OCI-LY7 (cell line): ENCODE data around the gene NDUFAF7. TPM values are rescaled to one million over a fixed set of nuclear protein-coding genes. Genes with fewer than 3 reads are reported as not detected.
A peak's percentile ranks its signal among the peaks of the same experiment; 100 is the strongest.

ENCODE experiments used
- BruUV-seq: library from RNA; stranded (reverse); fragments of 400-500 nt; replicated peaks from 2 replicates; lab custom pipeline; 2021; lab: Mats Ljungman, UMichigan
- CTCF ChIA-PET: fragments of 300-600 bp; sonication (Branson Sonifier 250); formaldehyde crosslinking; loops from one replicate; lab custom pipeline; 2022; ENCODE audit warnings: antibody characterized with exemption; ENCODE audit not compliant: unreplicated experiment; lab: Charles Lee
- POLR2A ChIA-PET: fragments of 300-600 bp; sonication (Branson Sonifier 250); formaldehyde crosslinking; loops from one replicate; lab custom pipeline; 2022; ENCODE audit warnings: antibody characterized with exemption; lab: Charles Lee
- DNase-seq: peaks from one replicate; pipeline ENCODE4 v3.0.0-alpha.2; 2015; ENCODE audit warnings: low spot score
- H2AFZ ChIP-seq: fragments of 200-600 bp; sonication (generic), shearing (Covaris generic); 2 replicates; pipeline ENCODE4 v1.6.1; 2014; ENCODE audit warnings: mild to moderate bottlenecking, antibody characterized with exemption, low read length, moderate library complexity
- H3K27ac ChIP-seq: fragments of 200-600 bp; sonication (generic); 2 replicates; pipeline ENCODE4 v1.5.1; 2014; ENCODE audit warnings: mixed run types, low read depth, mild to moderate bottlenecking, moderate library complexity, low read length, inconsistent platforms; ENCODE audit not compliant: poor library complexity, severe bottlenecking
- H3K36me3 ChIP-seq: fragments of 200-600 bp; sonication (generic); 2 replicates; pipeline ENCODE4 v1.6.1; 2014; ENCODE audit warnings: mild to moderate bottlenecking, antibody characterized with exemption, low read length, moderate library complexity, mixed read lengths; ENCODE audit not compliant: insufficient read depth
- H3K4me1 ChIP-seq: fragments of 200-600 bp; sonication (generic); 2 replicates; pipeline ENCODE4 v1.5.1; 2014; ENCODE audit warnings: mild to moderate bottlenecking, low read length; ENCODE audit not compliant: insufficient read depth, poor library complexity, severe bottlenecking
- H3K4me2 ChIP-seq: fragments of 200-600 bp; sonication (generic); 2 replicates; pipeline ENCODE4 v1.6.1; 2014; ENCODE audit warnings: mild to moderate bottlenecking, low read length
- H3K4me3 ChIP-seq: fragments of 200-600 bp; sonication (generic); 2 replicates; pipeline ENCODE4 v1.5.1; 2014; ENCODE audit warnings: mild to moderate bottlenecking, low read depth, low read length; ENCODE audit not compliant: poor library complexity, severe bottlenecking
- H3K79me2 ChIP-seq: fragments of 200-600 bp; sonication (generic); 2 replicates; pipeline ENCODE4 v1.6.1; 2016; ENCODE audit warnings: low read depth, mild to moderate bottlenecking, low read length, moderate library complexity, mixed read lengths; ENCODE audit not compliant: insufficient read depth
- H3K9me2 ChIP-seq: fragments of 200-600 bp; sonication (generic); 2 replicates; pipeline ENCODE4 v1.6.1; 2016; ENCODE audit warnings: mild to moderate bottlenecking, low read length, mixed read lengths; ENCODE audit not compliant: insufficient read depth
- H3K9me3 ChIP-seq: fragments of 200-600 bp; sonication (generic); 2 replicates; pipeline ENCODE4 v1.6.1; 2014; ENCODE audit warnings: mild to moderate bottlenecking, mixed run types, low read length, mixed read lengths
- H4K20me1 ChIP-seq: fragments of 200-600 bp; sonication (generic); 2 replicates; pipeline ENCODE4 v1.6.1; 2014; ENCODE audit warnings: mild to moderate bottlenecking, antibody characterized with exemption, low read length, moderate library complexity, mixed read lengths; ENCODE audit not compliant: insufficient read depth
- EZH2phosphoT487 ChIP-seq: fragments of 200-600 bp; sonication (generic); IDR thresholded peaks from 2 replicates; pipeline ENCODE4 v1.6.1; 2018; ENCODE audit warnings: low read depth, borderline replicate concordance, mild to moderate bottlenecking, mixed run types, antibody characterized with exemption, low read length, moderate library complexity, mixed read lengths
- intact Hi-C: fragments of 100-400 bp; cut with micrococcal nuclease; formaldehyde crosslinking; loops from one replicate; pipeline ENCODE4 v1.10.0; 2022; ENCODE audit not compliant: unreplicated experiment
- total RNA-seq, 2 experiments: library from RNA; depleted of rRNA in 1 of 2; stranded (reverse); fragments of >200 nt in 1 of 2; shearing (Covaris generic) in 1 of 2; gene quantifications; 2 replicates each; pipeline ENCODE4 v1.2.3, GENCODE V29; 2014 to 2022
- TF ChIP-seq, protein P1 (sequence below): fragments of 200-600 bp; sonication (generic); conservative IDR thresholded peaks from 2 replicates; pipeline ENCODE4 v1.5.1; 2014; ENCODE audit warnings: mild to moderate bottlenecking, antibody characterized with exemption, low read length, moderate library complexity, mixed read lengths

Gene NDUFAF7
- total RNA-seq, 2 experiments from 2014 or later: 23.3 to 26.0 TPM

DNA sequence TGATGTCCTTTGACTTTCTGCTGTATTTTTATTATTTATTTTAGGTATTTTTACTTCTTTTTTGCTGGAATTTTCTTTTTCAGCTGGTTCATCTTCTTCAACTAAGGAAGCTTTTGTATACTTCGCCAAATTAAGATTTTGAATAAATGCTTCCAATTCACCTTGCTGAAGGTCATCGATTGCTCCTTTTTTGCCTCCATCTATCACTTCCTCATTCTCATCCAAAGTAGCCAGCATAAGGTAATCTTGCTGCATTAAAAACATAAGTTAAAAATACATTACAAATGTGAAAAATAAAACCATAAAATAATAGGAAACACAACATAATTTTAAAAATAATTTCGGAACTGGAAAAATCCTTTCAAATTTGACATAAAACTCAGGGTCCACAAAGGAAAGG is 2.7 kb upstream of the NDUFAF7 start:
- H4K20me1 ChIP-seq: peaks cover 42% of the 10 kb centered on the region
- H3K79me2 ChIP-seq: peaks cover 90% of the 10 kb centered on the region
- H3K4me2 ChIP-seq: peak overlapping the region; percentile 99; the same call in 1 of the 2 replicates
- BruUV-seq: no TSS peak
- H3K4me1 ChIP-seq: peaks cover 53% of the 10 kb centered on the region
- no peaks in the 10 kb centered on the region for H3K9me3 ChIP-seq
- H2AFZ ChIP-seq: no peak overlapping the region
- intact Hi-C loops: no loop called here
- no peak overlapping the region for H3K4me3 ChIP-seq
- no peak overlapping the region for H3K27ac ChIP-seq
- no peak for TF ChIP-seq EZH2phosphoT487
- TF ChIP-seq, protein P1, sequence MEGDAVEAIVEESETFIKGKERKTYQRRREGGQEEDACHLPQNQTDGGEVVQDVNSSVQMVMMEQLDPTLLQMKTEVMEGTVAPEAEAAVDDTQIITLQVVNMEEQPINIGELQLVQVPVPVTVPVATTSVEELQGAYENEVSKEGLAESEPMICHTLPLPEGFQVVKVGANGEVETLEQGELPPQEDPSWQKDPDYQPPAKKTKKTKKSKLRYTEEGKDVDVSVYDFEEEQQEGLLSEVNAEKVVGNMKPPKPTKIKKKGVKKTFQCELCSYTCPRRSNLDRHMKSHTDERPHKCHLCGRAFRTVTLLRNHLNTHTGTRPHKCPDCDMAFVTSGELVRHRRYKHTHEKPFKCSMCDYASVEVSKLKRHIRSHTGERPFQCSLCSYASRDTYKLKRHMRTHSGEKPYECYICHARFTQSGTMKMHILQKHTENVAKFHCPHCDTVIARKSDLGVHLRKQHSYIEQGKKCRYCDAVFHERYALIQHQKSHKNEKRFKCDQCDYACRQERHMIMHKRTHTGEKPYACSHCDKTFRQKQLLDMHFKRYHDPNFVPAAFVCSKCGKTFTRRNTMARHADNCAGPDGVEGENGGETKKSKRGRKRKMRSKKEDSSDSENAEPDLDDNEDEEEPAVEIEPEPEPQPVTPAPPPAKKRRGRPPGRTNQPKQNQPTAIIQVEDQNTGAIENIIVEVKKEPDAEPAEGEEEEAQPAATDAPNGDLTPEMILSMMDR: no peak
- H3K36me3 ChIP-seq: peaks cover 43% of the 10 kb centered on the region
- no peaks in the 10 kb centered on the region for H3K9me2 ChIP-seq
- ChIA-PET POLR2A (interaction anchor here (1.0 kb wide), 1 partner anchor 28 kb away, joined by 3 read pairs; no protein-coding TSS in a partner anchor), CTCF (no interaction called here)
- no peak for DNase-seq

DNA sequence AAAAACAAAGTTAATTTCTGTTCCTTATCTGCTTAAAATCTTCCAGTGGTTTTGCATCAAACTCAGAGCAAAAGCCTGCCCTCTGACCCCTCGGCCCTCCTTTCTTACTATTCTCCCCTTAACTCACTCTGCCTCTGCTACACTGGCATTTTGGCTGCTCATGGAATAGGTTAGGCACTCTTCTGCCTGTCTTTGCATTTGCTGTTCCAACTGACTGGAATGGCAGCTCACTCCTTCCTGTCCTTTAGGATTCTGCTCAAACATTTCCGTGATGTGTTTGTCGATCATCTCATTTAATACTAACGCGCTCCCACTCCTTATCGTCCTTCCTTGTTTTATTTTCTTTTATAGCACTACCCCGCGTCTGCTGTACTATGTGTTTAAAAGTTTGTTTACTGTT is 877 bp upstream of the NDUFAF7 start:
- Histone ChIP-seq H3K79me2 (peaks cover 90% of the 10 kb centered on the region), H4K20me1 (peaks cover 33% of the 10 kb centered on the region), H3K27ac (peak overlapping the region; percentile 48), H3K9me2 (no peaks in the 10 kb centered on the region), H3K9me3 (no peaks in the 10 kb centered on the region), H3K4me3 (peak overlapping the region; percentile 92), H3K4me1 (peaks cover 46% of the 10 kb centered on the region), H3K36me3 (peaks cover 37% of the 10 kb centered on the region), H3K4me2 (peak overlapping the region; percentile 99), H2AFZ (peak overlapping the region; percentile 86; the same call in 1 of the 2 replicates)
- ChIA-PET CTCF (no interaction called here), POLR2A (no interaction called here)
- BruUV-seq: no TSS peak
- intact Hi-C loops: loop anchor here (2.0 to 5.0 kb wide), 2 partner anchors 34 to 162 kb away; partner anchors contain the start of gene CEBPZOS
- TF ChIP-seq, protein P1: no peak
- no peak for TF ChIP-seq EZH2phosphoT487
- DNase-seq: no peak
